MM.1S (cell line): Measurements from ENCODE around the gene GNA14.

Experiments used
- DNase-seq: peaks from one replicate; pipeline ENCODE4 v3.0.0-alpha.2; 2015
- H2AFZ ChIP-seq: fragments of 300-600 bp; sonication (generic); 2 replicates; pipeline ENCODE4 v1.6.0; 2016; ENCODE audit warnings: antibody characterized with exemption, low read length
- H3F3A ChIP-seq: fragments of 300-600 bp; sonication (generic); 2 replicates; pipeline ENCODE4 v1.6.1; 2016; ENCODE audit warnings: mild to moderate bottlenecking, antibody characterized with exemption, low read length, moderate library complexity, mixed read lengths; ENCODE audit not compliant: insufficient read depth
- H3K27ac ChIP-seq: fragments of 300-600 bp; sonication (generic); 2 replicates; pipeline ENCODE4 v1.5.1; 2016; ENCODE audit warnings: mild to moderate bottlenecking, low read length
- H3K27me3 ChIP-seq: fragments of 300-600 bp; sonication (generic); replicated peaks from 2 replicates; pipeline ENCODE4 v1.6.0; 2016; ENCODE audit warnings: low read length; ENCODE audit not compliant: insufficient read depth
- H3K36me3 ChIP-seq: fragments of 300-600 bp; sonication (generic); replicated peaks from 2 replicates; pipeline ENCODE4 v1.6.1; 2016; ENCODE audit warnings: mild to moderate bottlenecking, low read length, mixed read lengths; ENCODE audit not compliant: insufficient read depth
- H3K4me1 ChIP-seq: fragments of 300-600 bp; sonication (generic); 2 replicates; pipeline ENCODE4 v1.6.1; 2016; ENCODE audit warnings: low read length, mixed read lengths
- H3K4me2 ChIP-seq: fragments of 300-600 bp; sonication (generic); 2 replicates; pipeline ENCODE4 v1.6.0; 2016; ENCODE audit warnings: low read depth, low read length
- H3K4me3 ChIP-seq: fragments of 300-600 bp; sonication (generic); 2 replicates; pipeline ENCODE4 v1.5.1; 2016; ENCODE audit warnings: low read length, mixed read lengths
- H3K79me2 ChIP-seq: fragments of 300-600 bp; sonication (generic); 2 replicates; pipeline ENCODE4 v1.6.1; 2016; ENCODE audit warnings: mixed run types, low read length, mixed read lengths
- H3K9ac ChIP-seq: fragments of 300-600 bp; sonication (generic); 2 replicates; pipeline ENCODE4 v1.6.1; 2016; ENCODE audit warnings: low read length, mixed read lengths
- H3K9me2 ChIP-seq: fragments of 300-600 bp; sonication (generic); replicated peaks from 2 replicates; pipeline ENCODE4 v1.6.1; 2016; ENCODE audit warnings: mild to moderate bottlenecking, low read length, mixed read lengths; ENCODE audit not compliant: insufficient read depth
- H3K9me3 ChIP-seq: fragments of 300-600 bp; sonication (generic); replicated peaks from 2 replicates; pipeline ENCODE4 v1.6.1; 2016; ENCODE audit warnings: mild to moderate bottlenecking, low read length, mixed read lengths; ENCODE audit not compliant: insufficient read depth
- H4K20me1 ChIP-seq: fragments of 300-600 bp; sonication (generic); 2 replicates; pipeline ENCODE4 v1.6.1; 2016; ENCODE audit warnings: mild to moderate bottlenecking, low read length, moderate library complexity, mixed read lengths; ENCODE audit not compliant: insufficient read depth
- CTCF ChIP-seq: fragments of 300-600 bp; sonication (generic); IDR thresholded peaks from 2 replicates; pipeline ENCODE4 v1.5.1; 2016; ENCODE audit warnings: antibody characterized with exemption, low read length, mixed read lengths
- EZH2 ChIP-seq: fragments of 300-600 bp; sonication (generic); optimal IDR thresholded peaks from 2 replicates; pipeline ENCODE3; 2017; ENCODE audit warnings: low read depth, mild to moderate bottlenecking, antibody characterized with exemption, low read length, mixed read lengths
- EZH2phosphoT487 ChIP-seq: fragments of 300-600 bp; sonication (generic); IDR thresholded peaks from 2 replicates; pipeline ENCODE4 v1.6.1; 2018; ENCODE audit warnings: antibody characterized with exemption, low read length

GNA14 gene

GRCh38 chr9:77569335-77569734 lies 78.8 kb downstream of the GNA14 start:
- Histone ChIP-seq H3K4me2 (no peak overlapping the region), H4K20me1 (no peaks in the 10 kb centered on the region), H2AFZ (no peak overlapping the region), H3F3A (no peaks in the 10 kb centered on the region), H3K9ac (no peak overlapping the region), H3K9me2 (no peaks in the 10 kb centered on the region), H3K36me3 (no peaks in the 10 kb centered on the region), H3K27me3 (no peaks in the 10 kb centered on the region), H3K9me3 (no peaks in the 10 kb centered on the region), H3K79me2 (no peaks in the 10 kb centered on the region), H3K4me3 (no peak overlapping the region), H3K4me1 (no peaks in the 10 kb centered on the region), H3K27ac (no peak overlapping the region)
- no peak for TF ChIP-seq EZH2
- no peak for DNase-seq

- Histone ChIP-seq H3K36me3 (no peaks in the 10 kb centered on the region), H3K9me2 (no peaks in the 10 kb centered on the region), H3K27ac (no peak overlapping the region), H3K4me3 (no peak overlapping the region), H3K9me3 (no peaks in the 10 kb centered on the region), H3K79me2 (no peaks in the 10 kb centered on the region), H3K27me3 (no peaks in the 10 kb centered on the region), H3K4me2 (no peak overlapping the region), H3K9ac (no peak overlapping the region), H2AFZ (no peak overlapping the region), H4K20me1 (no peaks in the 10 kb centered on the region), H3K4me1 (no peaks in the 10 kb centered on the region), H3F3A (no peaks in the 10 kb centered on the region)
- TF ChIP-seq EZH2 (no peak), CTCF (no peak), EZH2phosphoT487 (no peak)
- no peak for DNase-seq
Observed at GRCh38 chr9:77563174-77563573, 84.9 kb downstream of the GNA14 start.

GRCh38 chr9:77562019-77562748 lies 85.9 kb downstream of the GNA14 start:
- no peak overlapping the region for H3K27ac ChIP-seq

More at GRCh38 chr9:77562019-77562748, 85.9 kb downstream of the GNA14 start:
- no peaks in the 10 kb centered on the region for H3K36me3 ChIP-seq
- DNase-seq = no peak
- TF ChIP-seq EZH2phosphoT487 (no peak), EZH2 (no peak), CTCF (no peak)
- H2AFZ ChIP-seq = no peak overlapping the region
- no peak overlapping the region for H3K9ac ChIP-seq
- H4K20me1 ChIP-seq = no peaks in the 10 kb centered on the region
- no peaks in the 10 kb centered on the region for H3K9me3 ChIP-seq
- no peaks in the 10 kb centered on the region for H3K79me2 ChIP-seq
- H3K4me3 ChIP-seq = no peak overlapping the region
- no peaks in the 10 kb centered on the region for H3K27me3 ChIP-seq
- no peaks in the 10 kb centered on the region for H3K9me2 ChIP-seq
- no peaks in the 10 kb centered on the region for H3K4me1 ChIP-seq
- H3F3A ChIP-seq = no peaks in the 10 kb centered on the region
- no peak overlapping the region for H3K4me2 ChIP-seq
